ENCODE data around the gene VGLL4.
A peak's percentile ranks its signal among the peaks of the same experiment; 100 is the strongest.

VGLL4 gene

GRCh38 chr3:11627612-11628011 lies 16.1 kb downstream of the VGLL4 start:
- no peak for DNase-seq (ENCODE audit: low read depth in 3 of 3)

GRCh38 chr3:11626084-11626463 lies 17.6 kb downstream of the VGLL4 start:
- no peak for DNase-seq (ENCODE audit: low read depth in 3 of 3)

DNA sequence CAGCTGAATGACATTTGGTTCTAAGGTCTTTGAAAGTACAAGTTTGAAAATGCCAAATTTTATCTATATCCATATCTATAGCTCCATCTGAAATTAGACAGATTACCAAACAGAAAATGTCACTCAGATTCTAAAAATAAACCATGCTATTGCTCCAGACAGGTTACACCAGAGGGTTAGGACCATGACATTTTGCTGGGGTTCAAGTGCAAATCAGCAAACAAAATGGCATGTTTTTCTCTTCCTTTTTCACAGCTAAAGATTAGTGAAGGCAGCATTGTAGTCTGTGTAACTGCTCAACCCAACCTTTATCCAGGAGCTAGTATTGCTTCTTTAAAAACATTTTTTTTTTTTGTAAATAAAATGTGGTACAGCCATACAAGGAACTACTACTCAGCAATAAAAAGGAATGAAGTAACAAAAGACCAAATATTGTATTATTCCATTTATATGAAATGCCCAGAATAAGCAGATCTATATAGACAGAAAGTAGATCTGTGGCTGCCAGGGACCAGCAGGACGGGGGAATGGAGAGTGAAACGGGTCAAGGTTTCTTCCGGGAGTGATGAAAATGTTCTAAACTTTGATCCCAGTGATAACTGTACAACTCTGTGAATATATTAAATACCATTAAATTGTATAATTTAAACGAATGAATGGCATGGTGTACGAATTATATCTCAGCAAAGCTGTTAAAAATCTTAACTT lies 18.2 kb downstream of the VGLL4 start:
- no peak for DNase-seq (ENCODE audit: low read depth in 3 of 3)

DNA sequence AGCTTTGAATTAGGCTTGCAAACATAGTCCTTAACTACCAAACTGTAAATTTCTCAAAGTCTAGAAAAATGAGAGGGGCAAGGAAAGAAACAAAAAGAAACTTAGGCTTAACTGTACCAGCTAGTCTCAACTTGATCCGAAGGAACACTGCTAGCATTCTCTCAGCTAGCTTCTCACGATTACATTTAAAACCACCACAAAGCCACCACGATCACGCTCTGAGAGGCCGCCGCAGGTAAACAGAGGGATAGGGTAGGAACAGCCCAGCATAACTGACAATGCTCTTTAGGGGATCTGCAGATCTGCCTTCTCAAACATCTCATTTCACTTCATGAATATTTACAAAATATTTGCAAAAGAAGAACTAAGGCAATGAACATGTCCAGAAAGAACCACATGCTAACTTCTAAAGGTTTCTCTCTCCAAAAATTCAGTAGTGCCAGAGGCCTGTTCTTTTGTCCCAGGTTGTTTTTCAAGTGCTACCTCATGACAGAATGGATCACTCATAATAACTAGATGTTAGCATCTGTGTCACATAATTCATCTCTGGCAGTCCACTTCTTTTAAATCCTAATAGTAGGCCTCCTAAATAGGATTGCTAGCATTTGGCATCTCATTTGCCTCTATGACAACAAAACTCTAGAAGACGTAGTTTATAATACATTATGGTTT lies 18.9 kb downstream of the VGLL4 start:
- no peak for DNase-seq (ENCODE audit: low read depth in 3 of 3)

DNA sequence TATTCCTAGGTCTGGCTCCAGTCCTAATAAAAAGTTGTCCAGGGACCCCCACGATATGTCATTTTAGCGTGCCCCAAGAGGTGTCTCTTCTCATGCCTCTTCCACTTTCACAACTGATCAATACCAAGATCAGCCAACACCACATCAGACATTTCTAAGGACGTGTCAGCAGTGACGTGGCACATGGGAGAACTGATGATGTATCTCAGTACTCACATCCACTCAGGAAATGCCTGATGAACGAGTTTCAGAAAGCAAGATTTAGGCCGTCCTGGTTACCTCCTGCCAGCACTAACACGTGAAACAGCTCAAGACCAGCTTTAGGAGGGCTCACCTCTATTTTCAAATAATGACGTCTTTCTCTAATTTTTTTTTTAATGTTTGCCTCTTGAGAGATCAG lies 19.6 kb downstream of the VGLL4 start:
- DNase-seq (ENCODE audit: low read depth in 3 of 3) = peak; percentile 54 to 75 (median 69)

DNA sequence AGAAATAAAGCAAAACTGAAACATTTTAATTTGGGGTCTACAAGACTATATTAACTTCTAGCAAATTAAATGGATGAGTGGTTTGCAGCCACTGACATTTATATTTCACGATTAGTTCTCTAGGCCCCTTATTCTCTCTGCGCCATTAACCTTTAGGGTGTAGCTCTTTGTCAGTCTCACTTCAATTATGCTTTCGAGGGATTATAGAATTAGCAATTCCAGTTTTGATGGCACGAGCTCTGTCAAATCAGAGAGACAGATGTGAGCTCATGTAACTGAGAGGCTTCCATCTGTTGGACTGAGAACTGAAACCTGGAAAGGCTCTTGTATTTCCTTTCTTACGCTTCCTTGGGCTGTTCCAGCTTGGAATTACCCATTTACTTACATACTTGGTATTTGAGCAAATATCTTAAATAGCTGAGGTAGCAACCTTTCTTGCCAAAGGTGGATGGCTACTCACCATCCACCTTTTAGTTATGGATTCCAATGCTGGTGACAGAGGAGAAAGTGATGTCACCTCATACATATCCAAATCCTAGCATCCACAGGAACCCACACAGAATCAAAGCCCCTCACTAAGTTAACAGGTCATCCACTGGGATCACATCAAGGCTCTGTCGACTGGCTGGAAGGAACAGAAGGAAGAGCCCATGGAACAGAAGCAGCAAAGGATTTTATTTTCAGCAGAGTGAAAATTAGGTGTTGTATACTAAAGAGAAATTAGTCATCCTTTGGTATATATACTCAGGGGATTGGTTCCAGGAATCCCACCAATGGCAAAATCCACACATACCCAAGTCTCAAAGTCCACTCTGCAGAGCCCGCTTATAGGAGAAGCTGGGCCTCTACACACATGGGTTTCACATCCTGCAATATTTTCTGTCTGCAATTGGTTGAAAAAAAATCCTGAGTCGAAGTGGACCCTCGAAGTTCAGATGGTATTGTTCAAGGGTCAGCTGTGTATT lies 20.8 kb downstream of the VGLL4 start:
- DNase-seq (ENCODE audit: low read depth in 3 of 3) = no peak

DNA sequence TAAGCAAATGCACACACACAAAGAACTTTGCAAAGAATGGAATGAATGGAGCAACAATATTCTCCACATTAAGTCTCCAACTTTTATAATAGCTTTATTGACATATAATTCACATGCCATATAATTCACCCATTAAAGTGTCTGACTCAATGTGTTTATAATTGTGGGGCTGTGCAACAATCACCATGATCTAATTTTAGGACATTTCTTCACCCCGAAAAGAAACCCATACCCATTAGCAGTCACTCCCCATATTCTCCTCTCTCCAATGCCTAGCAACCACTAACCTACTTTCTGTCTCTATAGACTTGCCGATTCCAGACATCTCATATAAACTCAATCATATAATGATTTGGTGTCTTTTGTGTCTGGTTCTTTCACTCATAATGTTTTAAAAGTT lies 22.6 kb downstream of the VGLL4 start:
- no peak for DNase-seq (ENCODE audit: low read depth in 3 of 3)

- DNase-seq (ENCODE audit: low read depth in 3 of 3) = no peak
Observed at GRCh38 chr3:11619946-11620652, 23.6 kb downstream of the VGLL4 start.

GRCh38 chr3:11619461-11619860 lies 24.3 kb downstream of the VGLL4 start:
- no peak for DNase-seq (ENCODE audit: low read depth in 3 of 3)

DNA sequence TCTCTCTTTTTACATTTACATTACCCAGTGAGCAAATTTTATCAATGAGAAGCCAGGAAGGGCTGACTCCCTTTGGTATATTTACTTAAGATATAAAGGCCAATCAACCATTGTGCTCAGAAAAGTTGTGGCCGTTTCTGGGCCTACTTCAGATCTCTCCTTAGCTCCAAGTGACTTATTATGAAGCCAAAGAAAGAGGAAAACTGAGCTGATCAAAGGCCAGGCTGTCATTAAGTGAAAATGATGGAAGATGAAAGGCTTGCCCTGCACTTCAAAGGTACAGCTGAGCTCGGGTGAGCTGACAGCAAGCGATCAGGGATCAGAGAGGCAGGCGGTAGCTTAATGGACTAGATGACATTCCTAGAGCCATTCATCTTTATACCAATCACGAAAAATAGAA lies 24.8 kb downstream of the VGLL4 start:
- no peak for DNase-seq (ENCODE audit: low read depth in 3 of 3)

- no peak for DNase-seq (ENCODE audit: low read depth in 3 of 3)
Observed at GRCh38 chr3:11616551-11616950, 27.2 kb downstream of the VGLL4 start.

DNA sequence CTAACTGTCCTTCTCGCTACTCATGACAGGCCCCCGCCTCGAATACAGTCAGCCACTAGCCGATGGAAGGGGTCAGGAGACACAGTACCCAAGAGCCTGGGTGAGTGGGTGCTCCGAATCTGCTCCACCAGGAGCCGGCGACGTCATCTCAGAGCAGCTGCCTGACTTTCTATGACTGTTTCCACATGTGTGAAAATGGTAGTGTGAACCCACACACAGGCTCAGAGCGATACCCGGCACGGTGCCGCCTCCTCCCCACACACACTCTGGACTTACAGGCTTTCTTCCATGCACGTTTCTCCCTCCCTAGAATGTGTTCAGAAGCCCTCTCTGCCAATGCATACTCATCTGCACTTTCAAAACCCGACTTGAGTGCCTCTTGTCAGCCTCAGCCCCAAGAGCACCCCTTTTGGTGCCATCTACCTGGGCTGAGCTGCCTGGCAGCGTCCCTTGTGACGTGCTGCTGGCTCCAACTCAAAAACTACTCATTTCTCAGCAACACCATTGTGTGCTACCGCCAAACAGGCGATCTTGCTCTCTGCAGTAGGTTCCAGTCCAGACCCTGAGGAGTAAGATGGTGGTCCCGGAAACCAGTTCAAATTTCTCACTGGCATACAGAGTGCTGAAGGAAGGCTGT lies 29.7 kb downstream of the VGLL4 start:
- no peak for DNase-seq (ENCODE audit: low read depth in 3 of 3)

DNA sequence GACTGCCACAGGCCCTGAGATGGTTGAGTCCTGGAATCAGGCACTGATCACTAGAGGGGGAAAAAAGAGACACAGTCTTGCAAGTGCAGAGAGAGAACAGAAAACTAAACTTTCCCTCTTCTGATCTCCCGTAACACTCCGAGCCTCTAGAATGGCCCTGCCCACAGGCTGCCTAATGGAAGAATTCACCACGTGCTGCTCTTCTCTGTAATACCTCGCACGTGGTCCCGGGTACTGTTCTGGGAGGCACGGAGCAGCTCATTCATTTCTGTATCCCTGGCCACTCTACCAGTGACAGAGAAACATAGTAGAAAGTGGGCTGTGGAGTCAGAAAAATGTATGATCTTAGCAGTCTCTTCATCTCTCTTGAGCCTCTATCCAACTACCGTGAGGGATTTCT lies 30.4 kb downstream of the VGLL4 start:
- DNase-seq (ENCODE audit: low read depth in 3 of 3) = no peak

DNA sequence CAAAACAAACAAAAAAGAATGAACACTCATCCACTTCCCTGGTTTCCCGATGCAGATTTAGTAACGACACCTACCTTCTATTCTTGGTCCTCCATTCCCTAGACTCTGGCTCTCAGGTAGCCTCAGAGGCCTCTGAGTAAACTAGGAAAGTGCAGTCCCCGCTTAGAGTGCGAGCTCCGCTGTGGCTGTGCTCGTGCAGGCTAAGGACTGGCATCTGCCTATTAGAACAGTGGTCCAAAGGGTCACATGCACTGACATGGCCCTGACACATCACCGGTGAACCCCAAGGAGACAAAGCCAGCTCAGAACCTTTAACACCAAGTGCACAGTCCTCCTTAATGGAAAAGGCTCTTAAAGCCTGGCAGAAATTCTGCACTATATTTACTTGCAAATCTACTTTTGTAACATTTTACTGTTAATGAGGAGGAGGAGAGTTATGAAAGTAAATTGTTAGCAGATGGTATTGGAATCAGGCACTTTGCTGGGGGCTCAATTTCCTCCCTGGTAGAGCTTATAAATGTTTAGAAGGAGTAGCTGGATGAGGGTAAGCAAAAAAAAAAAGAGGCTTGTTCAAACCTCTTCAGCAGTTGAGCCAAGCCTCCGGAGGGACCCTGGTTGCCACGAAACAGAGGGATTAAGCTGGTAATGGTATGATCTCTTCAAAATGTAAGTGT lies 31.1 kb downstream of the VGLL4 start:
- DNase-seq (ENCODE audit: low read depth in 3 of 3) = no peak

GRCh38 chr3:11611341-11611799 lies 32.3 kb downstream of the VGLL4 start:
- no peak for DNase-seq (ENCODE audit: low read depth in 3 of 3)

DNA sequence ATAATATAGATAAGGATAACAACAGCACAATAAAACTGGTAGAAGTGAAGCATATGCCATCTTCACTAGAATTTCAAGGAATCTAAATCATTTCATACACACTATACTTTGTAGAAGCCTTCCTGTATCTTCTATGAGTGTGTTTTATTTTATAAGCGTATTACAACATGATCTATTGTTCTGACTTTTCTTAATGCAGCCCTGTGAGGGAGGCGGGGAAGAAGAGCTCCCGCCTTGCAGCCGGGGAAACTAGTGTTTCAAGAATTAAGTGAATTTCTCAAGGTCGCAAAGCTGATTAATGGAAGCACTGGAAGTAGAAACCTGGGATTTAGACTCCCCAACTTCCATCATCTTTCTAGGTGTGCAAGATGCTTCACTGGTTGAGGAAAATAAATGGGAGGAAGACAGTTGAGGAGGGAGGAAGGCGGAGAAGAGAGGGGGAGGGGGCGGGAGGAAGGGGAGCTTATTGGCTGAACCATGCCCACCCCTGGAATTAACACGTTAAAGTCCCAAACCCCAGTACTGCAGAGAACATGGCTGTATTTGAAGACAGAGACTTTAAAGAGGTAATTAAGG lies 32.9 kb downstream of the VGLL4 start:
- no peak for DNase-seq (ENCODE audit: low read depth in 3 of 3)

DNA sequence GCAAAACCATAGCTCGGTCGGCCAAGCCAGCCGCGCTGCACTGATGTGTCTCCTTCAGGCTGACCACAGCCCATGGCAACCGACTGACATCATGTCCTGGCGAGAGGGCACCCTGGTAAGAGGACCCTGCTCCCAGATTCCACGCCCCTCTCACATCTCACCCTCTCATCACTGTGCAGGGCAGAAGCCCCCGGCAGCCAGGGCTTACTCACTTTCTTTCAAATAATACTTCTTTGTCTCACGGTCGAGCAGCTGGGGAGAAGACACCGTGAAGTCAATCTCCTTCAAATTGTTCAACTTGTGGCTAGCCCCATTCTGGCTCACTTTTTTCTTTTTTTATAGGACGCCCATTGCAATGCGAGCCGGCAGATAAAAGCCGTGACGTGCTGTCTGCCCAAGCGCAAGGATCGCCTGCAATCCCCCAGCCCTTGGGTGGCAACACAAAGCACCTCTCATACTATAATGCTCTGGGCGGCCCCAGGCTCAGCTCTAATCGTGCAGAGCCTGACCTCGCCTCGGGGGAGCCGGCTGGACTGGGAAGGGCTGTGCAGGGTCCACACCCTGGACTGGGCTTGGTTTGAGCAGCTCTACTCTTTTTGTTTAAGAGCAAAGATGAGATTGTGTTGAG lies 33.6 kb downstream of the VGLL4 start:
- no peak for DNase-seq (ENCODE audit: low read depth in 3 of 3)

DNA sequence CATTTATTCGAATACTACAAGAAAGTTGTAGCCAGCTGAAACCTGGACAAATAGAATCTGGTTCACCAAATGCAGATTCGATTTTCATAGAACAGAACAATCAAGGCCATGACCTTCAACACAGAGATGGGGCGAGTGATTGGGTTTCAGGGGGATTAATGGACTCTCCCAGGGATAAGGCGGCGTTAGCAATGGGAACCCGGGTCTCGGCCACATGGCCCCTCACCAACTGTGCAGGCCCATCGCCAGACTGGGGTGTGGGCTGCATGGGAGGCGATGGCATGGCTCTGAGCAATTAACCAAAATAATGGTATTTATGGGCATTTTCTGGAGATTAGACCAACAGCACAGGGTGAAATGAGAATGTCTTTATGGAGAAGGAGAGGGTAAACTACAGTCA lies 34.2 kb downstream of the VGLL4 start:
- DNase-seq (ENCODE audit: low read depth in 3 of 3) = no peak

GRCh38 chr3:11607816-11608215 lies 35.9 kb downstream of the VGLL4 start:
- DNase-seq (ENCODE audit: low read depth in 3 of 3) = no peak

DNA sequence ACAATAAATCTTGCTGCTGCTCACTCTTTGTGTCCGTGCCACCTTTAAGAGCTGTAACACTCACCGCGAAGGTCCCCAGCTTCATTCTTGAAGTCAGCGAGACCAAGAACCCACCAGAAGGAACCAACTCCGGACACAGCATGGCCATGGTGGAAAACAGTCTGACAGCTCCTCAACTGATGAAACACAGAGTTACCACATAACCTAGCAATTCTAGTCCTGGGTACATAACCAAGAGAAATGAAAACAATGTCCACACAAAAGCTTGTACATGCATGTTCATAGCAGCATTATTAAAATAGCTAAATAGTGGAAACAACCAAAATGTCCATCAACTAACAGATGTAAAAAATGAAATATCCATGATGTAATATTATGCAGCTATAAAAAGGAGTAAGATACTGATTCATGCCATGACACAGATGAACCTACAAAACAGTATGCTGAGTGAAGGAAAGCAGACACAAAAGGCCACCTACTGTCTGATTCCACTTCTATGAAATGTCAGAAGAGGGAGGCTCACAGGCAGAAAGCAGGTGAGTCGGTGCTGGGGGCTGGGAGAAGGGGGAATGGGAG lies 36.8 kb downstream of the VGLL4 start:
- DNase-seq (ENCODE audit: low read depth in 3 of 3) = no peak
